Stimulated activated CD8-positive, alpha-beta memory T cell treated with anti-CD3 and anti-CD28 coated beads, Interleukin-15, amount 100 ng/mL, for 4 hours (primary cell): ENCODE results near the gene ISG15.
"Not testable (repeated sequence)": the region's sequence is repeated elsewhere in the genome, so short reads cannot be mapped to it uniquely, and the experiment has no call there.

Experiments used
- DNase-seq, 2 donors: peaks; one replicate each; pipeline ENCODE4 v3.0.0-alpha.2; 2020; ENCODE audit warnings: low read depth in 2 of 2

The ISG15 gene

DNA sequence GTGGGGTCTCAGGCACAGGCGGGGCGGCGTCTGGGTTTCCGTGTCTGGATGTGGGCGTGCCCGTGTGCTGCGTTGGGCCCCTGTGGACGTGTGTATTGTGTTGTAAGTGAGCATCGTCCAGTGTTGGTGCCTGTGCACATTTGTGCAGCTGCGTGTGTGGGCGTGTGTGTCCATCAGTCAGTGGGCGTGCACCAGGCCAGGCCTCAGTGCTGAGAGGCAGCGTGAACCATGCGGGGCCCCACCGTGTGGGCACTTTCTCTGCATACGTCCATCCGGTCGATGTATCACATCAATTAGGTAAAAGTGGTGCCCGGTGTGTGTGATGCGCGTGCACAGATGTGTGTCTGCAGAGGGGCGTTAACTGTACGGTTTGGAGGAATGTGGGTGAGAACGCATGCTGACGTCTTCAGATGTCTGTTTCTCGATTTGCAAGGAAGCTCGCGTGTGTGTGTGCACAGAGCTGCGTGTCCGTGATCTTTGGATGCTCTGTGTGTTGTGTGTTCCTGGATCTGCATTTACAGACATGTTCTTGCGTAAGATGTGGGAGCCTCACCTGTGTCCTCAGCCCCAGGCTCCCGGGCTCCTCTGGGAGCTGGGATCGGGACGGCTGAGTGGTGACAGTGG, 31.3 kb downstream of the ISG15 start:
- DNase-seq: no peak

DNA sequence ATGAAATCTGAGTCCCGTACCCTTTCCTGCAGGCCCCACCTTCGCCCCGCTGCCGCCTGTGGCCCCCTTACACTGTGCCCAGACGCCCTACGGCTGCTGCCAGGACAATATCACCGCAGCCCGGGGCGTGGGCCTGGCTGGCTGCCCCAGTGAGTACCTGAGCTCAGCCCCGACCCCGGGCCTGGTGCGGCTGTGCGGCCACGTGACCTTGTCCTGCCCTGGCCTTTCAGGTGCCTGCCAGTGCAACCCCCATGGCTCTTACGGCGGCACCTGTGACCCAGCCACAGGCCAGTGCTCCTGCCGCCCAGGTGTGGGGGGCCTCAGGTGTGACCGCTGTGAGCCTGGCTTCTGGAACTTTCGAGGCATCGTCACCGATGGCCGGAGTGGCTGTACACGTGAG, 31.8 kb downstream of the ISG15 start:
- no peak for DNase-seq

DNA sequence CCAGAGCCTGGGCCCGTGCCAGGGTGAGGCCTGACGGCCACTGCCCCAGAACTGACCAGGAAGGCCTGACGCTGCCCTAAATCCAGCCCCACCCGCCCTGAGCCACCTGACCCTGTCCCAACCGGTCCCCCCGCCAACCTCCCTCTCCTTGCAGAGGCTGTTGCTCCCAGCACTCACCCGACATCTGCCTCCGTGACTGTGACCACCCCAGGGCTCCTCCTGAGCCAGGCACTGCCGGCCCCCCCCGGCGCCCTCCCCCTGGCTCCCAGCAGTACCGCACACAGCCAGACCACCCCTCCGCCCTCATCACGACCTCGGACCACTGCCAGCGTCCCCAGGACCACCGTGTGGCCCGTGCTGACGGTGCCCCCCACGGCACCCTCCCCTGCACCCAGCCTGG, 32.9 kb downstream of the ISG15 start:
- no peak for DNase-seq

DNA sequence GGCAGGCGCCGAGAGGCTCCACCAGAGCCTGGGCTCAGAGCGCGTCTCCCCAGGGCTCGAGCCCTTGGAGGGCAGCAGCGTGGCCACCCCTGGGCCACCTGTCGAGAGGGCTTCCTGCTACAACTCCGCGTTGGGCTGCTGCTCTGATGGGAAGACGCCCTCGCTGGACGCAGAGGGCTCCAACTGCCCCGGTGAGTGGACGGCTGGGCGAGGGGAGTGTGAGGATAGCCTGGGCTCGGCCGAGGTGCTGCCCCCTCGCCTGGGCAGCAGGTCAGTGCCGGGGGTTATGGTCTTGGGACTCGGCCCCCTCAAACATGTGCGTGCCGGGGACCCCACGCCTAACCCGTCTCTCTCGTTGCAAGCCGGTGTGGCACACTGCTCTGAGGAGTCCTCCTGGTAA, 33.5 kb downstream of the ISG15 start:
- no peak for DNase-seq

DNA sequence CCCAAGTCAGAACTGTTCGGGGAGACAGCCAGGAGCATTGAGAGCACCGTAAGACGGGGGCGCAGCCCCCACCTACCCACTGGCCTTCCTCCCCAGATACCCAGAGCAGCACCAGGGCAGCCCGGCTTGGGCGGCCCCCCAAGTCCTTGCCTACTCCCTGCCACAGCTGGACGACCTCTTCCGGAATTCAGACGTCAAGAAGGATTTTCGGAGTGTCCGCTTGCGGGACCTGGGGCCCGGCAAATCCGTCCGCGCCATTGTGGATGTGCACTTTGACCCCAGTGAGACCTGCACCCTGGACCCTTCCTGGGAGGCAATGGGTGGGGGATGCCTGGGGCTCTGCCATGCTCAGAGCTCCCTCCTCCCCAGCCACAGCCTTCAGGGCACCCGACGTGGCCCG, 34.1 kb downstream of the ISG15 start:
- DNase-seq: no peak

DNA sequence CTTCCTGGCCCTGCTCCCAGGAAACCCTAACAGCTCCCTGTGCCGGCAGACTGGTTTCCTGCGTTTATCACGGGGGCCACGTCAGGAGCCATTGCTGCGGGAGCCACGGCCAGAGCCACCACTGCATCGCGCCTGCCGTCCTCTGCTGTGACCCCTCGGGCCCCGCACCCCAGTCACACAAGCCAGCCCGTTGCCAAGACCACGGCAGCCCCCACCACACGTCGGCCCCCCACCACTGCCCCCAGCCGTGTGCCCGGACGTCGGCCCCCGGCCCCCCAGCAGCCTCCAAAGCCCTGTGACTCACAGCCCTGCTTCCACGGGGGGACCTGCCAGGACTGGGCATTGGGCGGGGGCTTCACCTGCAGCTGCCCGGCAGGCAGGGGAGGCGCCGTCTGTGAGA, 34.7 kb downstream of the ISG15 start:
- DNase-seq: no peak

DNA sequence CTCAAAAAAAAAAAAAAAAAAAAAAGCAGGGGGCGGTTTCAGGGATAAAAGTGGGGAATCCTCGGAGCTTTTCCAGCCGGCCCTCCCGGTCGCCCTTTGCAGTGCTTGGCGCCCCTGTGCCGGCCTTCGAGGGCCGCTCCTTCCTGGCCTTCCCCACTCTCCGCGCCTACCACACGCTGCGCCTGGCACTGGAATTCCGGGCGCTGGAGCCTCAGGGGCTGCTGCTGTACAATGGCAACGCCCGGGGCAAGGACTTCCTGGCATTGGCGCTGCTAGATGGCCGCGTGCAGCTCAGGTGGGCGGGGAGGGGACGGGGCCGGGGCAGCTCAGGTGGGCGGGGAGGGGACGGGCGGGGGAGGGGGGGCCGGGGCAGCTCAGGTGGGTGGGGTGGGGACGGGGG, 35.5 kb downstream of the ISG15 start:
- DNase-seq: no peak

DNA sequence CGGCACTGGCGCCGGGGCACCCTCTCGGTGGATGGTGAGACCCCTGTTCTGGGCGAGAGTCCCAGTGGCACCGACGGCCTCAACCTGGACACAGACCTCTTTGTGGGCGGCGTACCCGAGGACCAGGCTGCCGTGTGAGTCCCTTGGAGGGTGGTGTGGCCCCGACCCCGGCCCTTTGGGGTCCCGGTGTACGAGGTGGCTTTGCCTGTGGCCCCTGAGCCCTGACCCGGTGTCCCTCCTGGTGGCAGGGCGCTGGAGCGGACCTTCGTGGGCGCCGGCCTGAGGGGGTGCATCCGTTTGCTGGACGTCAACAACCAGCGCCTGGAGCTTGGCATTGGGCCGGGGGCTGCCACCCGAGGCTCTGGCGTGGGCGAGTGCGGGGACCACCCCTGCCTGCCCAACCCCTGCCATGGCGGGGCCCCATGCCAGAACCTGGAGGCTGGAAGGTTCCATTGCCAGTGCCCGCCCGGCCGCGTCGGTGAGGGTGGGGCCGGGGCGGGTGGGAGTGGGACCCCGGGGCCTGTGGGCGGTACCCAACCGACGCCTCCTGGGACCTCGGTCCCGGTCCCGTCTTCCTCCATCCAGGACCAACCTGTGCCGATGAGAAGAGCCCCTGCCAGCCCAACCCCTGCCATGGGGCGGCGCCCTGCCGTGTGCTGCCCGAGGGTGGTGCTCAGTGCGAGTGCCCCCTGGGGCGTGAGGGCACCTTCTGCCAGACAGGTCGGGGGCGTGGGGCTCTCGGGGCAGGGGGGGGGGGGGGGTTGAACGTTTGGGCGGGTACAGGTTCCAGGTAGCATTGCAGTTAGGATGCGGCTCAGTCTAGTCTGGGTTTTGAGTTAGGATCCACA, 36.2 kb downstream of the ISG15 start:
- no peak for DNase-seq

DNA sequence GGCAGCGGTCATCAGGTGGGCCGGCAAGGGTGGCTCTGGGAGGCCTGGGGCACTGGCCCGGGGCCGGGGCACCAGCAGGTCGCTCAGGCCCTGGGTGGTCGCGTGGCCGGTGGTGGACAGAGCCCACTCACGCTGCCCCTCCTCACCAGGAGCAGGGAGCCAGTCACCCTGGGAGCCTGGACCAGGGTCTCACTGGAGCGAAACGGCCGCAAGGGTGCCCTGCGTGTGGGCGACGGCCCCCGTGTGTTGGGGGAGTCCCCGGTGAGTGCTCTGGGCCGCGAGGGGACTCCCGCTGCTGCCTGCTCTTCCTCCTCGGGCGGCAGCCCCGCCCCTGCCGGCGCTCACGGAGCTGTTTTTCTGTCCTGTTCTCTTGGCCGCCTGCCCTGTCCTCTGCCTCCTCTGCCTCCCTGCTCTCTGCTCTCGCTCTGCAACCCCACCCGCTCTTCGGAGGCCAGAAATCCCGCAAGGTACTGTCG, 37.3 kb downstream of the ISG15 start:
- DNase-seq: no peak

DNA sequence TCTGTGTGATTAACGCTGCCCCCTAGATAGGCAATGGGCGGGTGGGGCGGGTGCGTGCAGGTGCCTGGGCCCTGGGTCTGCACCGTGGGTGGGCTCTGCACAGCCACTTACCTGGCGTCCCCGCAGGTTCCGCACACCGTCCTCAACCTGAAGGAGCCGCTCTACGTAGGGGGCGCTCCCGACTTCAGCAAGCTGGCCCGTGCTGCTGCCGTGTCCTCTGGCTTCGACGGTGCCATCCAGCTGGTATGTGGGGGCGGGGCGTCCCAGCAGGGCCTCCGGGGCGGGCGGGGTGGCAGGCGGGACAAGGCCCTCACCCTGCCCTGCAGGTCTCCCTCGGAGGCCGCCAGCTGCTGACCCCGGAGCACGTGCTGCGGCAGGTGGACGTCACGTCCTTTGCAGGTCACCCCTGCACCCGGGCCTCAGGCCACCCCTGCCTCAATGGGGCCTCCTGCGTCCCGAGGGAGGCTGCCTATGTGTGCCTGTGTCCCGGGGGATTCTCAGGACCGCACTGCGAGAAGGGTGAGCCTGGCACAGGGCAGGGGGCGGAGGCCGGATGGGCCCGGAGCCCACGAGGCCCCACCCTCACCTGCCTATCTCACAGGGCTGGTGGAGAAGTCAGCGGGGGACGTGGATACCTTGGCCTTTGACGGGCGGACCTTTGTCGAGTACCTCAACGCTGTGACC, 38.0 kb downstream of the ISG15 start:
- DNase-seq: no peak

DNA sequence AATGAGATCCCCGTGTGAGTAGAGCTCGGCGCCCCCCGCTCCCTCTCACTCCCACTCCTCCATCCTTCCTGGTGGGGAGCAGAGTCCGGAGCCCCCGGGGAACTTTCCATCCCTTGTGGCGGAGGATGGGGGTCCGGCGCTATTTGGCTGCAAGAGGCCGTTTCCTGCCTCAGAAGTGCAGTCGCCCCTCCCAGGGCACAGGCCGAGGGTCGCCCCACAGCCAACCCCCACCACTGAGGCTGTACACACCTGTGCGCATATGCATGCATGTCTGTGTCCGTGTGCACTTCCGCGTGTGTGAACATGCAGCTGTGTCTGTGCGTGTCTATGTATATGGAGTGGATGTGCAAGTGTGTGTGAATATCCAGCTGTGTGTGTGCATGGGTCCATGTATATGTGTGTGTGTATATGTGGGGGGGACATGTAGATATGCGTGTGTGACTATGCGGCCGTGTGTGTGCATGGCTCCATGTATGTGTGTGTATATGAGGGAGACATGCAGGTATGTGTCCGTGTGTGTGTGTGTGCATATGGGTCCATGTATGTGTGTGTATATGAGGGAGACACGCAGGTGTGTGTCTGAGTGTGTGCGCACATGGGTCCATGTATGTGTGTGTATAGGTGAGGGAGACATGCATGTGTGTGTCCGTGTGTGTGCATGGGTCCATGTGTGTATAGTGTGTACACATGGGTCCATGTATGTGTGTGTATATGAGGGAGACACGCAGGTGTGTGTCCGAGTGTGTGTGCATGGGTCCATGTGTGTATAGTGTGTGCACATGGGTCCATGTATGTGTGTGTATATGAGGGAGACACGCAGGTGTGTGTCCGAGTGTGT, 38.9 kb downstream of the ISG15 start:
- DNase-seq: no peak

DNA sequence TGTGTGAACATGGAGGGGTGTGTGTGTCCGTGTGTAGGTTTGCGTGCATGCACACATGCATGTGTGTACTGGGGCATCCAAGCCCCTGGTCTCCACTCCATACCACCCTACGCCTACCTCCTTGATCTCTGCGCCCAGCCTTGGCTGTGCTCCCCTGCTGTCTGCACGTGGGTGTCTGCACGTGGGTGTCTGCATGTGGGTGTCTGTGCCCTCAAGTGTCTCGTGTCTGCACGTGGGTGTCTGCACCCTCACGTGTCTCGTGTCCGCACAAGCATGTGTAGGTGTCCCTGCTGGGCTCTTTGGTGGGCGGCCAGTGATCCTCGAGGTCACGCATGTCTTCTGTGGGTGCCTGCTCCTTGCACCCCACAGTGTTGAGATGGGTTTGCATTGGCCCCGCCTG, 39.7 kb downstream of the ISG15 start:
- DNase-seq: no peak

DNA sequence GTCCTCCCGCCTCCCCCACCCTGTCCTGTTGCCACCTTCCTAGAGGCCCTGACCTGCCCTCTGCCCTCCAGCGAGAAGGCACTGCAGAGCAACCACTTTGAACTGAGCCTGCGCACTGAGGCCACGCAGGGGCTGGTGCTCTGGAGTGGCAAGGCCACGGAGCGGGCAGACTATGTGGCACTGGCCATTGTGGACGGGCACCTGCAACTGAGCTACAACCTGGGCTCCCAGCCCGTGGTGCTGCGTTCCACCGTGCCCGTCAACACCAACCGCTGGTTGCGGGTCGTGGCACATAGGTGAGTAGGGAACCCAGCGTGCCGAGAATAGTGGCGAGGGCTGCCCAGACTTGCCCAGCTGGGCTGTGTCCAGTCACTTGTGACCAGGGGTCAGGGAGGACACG, 40.4 kb downstream of the ISG15 start:
- DNase-seq: no peak

DNA sequence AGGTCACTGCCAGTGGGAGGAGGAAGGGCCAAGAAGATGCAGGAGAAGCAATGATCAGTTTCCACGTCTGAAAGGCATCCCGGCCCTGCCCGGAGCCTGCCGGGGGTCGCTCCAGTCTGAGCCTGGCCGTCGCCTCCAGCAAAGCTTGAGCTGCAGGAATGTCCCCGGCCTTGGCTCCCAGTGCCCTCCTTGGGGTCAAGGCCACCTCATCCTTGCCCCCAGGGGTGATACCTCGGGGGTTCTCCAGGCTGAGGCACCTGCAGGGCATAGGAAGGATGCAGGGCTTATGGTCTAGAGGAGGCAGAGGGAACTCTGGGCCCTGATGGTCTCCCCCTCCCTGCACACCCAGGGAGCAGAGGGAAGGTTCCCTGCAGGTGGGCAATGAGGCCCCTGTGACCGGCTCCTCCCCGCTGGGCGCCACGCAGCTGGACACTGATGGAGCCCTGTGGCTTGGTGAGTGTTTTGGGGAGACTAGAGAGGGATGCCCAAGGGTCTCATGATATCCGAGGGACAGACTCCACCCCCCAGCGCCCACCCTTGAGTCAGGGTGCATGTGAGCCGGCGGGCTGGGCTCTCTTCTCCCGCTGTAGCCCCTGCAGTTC, 40.9 kb downstream of the ISG15 start:
- no peak for DNase-seq

DNA sequence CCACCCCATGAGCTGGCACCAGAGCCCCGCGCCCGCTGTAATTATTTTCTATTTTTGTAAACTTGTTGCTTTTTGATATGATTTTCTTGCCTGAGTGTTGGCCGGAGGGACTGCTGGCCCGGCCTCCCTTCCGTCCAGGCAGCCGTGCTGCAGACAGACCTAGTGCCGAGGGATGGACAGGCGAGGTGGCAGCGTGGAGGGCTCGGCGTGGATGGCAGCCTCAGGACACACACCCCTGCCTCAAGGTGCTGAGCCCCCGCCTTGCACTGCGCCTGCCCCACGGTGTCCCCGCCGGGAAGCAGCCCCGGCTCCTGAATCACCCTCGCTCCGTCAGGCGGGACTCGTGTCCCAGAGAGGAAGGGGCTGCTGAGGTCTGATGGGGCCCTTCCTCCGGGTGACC, 41.7 kb downstream of the ISG15 start:
- DNase-seq: no peak

DNA sequence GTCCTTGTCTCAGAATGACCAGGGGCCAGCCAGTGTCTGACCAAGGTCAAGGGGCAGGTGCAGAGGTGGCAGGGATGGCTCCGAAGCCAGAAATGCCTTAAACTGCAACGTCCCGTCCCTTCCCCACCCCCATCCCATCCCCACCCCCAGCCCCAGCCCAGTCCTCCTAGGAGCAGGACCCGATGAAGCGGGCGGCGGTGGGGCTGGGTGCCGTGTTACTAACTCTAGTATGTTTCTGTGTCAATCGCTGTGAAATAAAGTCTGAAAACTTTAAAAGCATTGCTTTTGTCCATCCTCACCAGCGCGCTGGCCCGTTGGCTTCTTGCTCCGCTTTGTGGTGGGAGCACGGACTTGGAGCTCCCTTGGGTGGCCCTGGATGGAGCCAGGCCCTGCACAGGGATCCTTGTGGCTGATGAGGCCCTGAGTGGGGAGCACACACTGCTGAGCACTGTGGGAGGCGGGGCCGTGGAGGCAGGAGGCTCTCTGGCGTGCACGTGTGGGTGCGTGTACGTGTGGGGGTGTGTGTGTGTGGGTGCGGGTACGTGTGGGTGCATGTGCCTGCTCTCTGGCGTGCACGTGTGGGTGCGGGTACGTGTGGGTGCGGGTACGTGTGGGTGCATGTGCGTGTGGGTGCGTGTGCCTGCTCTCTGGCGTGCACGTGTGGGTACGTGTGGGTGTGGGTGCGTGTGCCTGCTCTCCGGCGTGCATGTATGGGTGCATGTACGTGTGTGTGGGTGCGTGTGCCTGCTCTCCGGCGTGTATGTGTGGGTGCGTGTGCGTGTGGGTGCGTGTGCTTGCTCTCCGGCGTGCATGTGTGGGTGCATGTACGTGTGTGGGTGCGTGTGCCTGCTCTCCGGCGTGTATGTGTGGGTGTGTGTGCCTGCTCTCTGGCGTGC, 42.8 kb downstream of the ISG15 start:
- DNase-seq: no peak

DNA sequence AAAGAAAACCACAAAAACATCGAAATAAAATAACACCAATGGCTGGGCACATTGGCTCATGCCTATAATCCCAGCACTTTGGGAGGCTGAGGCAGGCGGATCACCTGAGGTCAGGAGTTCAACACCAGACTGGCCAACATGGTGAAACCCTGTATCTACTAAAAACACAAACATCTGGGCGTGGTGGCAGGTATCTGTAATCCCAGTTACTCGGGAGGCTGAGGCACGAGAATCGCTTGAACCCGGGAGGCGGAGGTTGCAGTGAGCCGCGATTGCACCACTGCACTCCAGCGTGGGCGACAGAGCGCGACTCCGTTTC, 44.4 kb downstream of the ISG15 start:
- not testable (repeated sequence) for DNase-seq

DNA sequence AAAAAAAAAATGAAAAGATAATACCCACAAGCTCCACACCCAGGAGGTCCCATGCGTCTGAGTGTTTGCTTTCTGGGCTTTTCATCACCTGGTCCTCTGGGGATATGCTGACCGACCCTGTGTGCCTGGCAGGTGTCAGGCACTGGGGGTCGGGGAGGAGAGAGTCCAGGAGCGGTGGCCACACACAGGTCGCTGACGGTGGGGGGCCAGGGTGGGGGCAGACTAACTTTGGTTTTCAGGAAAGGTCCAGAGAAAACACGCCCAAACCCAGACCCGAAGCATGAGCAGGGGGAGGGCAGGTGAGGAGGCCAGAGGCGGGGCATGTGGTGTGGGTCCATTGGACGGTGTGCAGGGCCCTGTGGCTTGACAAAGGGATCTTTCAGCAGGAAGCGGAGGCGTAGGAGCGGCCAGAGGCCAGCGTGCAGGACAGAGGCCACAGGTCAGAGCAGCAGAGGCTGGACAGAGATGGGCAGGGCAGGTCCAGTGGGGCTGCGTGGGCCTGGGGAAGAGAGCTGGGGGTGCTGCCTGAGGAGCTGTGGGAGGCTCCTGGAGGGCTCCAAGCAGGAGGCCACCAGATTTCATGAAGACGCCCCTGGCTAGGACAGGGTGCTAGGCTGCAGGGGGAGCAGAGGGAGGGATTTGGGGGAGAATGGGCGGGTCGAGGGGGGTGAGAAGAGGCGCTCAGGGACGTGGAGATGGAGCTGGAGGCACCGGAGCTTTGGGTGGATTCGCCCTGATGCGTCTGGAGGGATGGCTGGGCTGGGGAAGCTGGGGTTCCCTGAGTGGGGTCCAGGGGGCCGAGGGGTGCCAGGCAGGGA, 45.0 kb downstream of the ISG15 start:
- DNase-seq: no peak

DNA sequence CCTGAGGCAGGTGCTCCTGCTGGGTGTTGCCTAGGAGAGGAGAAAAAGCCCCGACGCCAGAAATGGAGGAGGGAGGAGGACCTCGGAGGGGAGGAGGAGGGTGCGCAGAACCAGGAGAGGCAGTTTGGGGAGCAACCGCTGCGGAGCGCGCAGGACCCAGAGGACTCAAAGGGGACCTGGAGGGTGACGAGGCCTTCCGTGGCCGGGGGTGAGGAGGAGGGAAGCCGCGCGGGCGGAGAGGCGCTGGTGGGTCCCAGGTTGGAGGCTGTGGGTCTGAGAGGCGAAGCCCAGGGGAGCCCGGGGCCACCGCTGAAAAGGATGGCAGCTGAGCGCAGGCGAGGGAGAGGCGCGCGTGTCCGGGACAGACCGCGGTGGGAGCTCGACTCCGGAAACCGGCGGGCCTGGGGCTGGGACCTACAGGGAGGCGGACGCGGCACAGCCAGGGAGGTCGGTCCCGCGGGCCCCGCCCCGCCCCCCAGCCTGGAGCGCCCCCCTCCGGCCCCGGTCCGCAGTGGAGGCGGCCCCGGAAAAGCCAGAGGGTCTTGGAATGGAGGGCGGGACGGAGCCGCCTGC, 45.7 kb downstream of the ISG15 start:
- no peak for DNase-seq
